RWPE1 (cell line): ENCODE results near the gene NUDT1.

ENCODE experiments used
- CTCF ChIA-PET: fragments of 350-600 bp; sonication (Branson Sonifier 250); formaldehyde crosslinking; extraction: SDS; loops from one replicate; lab custom pipeline; 2021; lab: Yijun Ruan, JAX
- POLR2A ChIA-PET: fragments of 400-600 bp; formaldehyde crosslinking; extraction: SDS; loops from one replicate; lab custom pipeline; 2020; ENCODE audit warnings: antibody characterized with exemption; ENCODE audit not compliant: low non-redundant PET; lab: Yijun Ruan, JAX
- DNase-seq: peaks from one replicate; pipeline ENCODE4 v3.0.0; 2012; ENCODE audit warnings: low spot score
- H3K27ac ChIP-seq: fragments of 450-650 bp; 2 replicates; pipeline ENCODE4 v1.5.1; 2017
- TF ChIP-seq, protein P1 (sequence below): fragments of 450-650 bp; conservative IDR thresholded peaks from 2 replicates; pipeline ENCODE4 v1.5.1; 2017; ENCODE audit warnings: low read depth, mild to moderate bottlenecking

NUDT1 gene

DNA sequence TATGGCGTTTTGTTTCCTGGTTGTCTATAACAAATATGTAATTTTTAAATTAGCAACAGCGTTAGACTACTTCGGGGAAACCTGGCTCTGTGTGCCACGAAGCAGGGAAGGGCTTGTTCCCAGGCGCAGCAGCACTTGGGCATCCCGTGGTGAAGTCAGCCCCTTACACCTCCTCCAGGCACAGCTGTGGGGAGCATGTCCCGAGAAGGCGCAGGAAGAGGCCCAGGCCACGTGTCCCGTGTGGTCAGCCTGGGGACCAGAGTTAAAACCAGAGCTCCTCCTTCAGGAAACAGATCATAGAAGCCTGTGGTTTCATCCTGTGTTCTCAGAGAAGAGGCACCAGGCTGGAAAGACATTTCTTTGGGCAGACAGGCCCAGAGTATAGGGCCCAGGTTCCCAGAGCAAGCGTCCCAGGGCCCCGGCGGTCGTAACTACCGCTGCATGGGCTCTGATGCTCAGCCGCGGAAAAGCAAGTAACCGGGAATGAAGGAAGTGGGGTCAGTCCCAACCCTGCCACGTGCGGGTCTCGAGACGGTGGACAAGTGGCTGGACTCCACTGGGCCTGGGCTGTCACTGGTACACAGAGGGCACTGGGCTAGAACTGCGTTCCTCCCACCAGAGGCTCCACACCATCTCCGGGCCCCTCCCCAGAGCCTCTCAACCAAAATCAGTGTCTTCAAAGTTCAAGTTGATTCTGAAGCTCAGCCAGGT lies 7.1 kb downstream of the NUDT1 start:
- CTCF ChIA-PET = interaction anchor here (0.6 to 1.1 kb wide), 2 partner anchors 98 to 364 kb away, joined by 3 to 10 read pairs; no protein-coding TSS in a partner anchor
- peak; percentile 74 for DNase-seq
- H3K27ac ChIP-seq = peak overlapping the region; percentile 76
- POLR2A ChIA-PET = no interaction called here
- TF ChIP-seq, protein P1, sequence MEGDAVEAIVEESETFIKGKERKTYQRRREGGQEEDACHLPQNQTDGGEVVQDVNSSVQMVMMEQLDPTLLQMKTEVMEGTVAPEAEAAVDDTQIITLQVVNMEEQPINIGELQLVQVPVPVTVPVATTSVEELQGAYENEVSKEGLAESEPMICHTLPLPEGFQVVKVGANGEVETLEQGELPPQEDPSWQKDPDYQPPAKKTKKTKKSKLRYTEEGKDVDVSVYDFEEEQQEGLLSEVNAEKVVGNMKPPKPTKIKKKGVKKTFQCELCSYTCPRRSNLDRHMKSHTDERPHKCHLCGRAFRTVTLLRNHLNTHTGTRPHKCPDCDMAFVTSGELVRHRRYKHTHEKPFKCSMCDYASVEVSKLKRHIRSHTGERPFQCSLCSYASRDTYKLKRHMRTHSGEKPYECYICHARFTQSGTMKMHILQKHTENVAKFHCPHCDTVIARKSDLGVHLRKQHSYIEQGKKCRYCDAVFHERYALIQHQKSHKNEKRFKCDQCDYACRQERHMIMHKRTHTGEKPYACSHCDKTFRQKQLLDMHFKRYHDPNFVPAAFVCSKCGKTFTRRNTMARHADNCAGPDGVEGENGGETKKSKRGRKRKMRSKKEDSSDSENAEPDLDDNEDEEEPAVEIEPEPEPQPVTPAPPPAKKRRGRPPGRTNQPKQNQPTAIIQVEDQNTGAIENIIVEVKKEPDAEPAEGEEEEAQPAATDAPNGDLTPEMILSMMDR = no peak

DNA sequence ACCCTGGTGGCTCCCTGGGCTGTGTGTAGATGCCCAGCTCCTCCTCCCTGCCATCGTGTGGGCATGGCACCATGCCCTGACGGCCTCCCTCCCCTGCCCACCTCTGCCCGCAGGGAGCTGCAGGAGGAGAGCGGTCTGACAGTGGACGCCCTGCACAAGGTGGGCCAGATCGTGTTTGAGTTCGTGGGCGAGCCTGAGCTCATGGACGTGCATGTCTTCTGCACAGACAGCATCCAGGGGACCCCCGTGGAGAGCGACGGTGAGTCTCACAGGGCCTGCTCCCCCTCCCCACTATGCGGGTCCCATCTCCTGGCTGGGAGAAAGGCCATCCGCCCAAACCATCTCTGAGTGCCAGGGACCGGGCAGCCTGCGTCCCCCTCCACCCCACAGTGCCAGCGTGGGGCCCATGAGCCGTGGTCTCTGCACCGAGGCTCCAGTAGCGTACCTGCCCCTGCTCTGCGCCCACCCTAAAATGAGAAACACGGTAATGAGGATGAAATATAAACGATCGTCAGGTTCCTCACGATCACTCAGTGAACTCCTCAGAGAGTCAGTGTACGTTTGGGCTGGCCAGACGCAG lies 7.8 kb downstream of the NUDT1 start:
- DNase-seq = no peak
- TF ChIP-seq, protein P1 = no peak
- ChIA-PET CTCF (interaction anchor here (0.6 to 1.1 kb wide), 3 partner anchors 14 to 365 kb away, joined by 3 to 10 read pairs (median 4); no protein-coding TSS in a partner anchor), POLR2A (no interaction called here)
- H3K27ac ChIP-seq = peak overlapping the region; percentile 76

DNA sequence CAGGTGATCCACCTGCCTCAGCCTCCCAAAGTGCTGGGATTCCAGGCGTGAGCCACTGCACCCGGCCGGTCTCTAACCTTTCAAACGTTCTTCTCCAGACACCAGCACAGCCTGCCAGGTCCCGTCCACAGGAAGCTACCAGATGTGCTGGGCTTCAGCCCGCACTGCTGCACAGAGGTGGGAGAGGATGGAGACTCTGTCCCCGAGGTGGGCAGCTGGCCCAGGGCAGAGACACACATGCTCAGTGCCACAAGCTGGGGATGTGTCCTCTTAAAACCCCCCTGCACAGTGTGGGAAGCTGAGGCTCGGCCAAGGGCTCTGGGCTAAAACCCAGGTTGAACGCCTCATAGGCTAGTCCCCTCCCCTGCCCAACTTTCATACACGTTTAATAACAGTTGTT lies 9.4 kb downstream of the NUDT1 start:
- ChIA-PET CTCF (interaction anchor here (0.8 kb wide), 1 partner anchor 97 kb away, joined by 3 read pairs; no protein-coding TSS in a partner anchor), POLR2A (no interaction called here)
- no peak for DNase-seq
- H3K27ac ChIP-seq = peak overlapping the region; percentile 57
- TF ChIP-seq, protein P1 = no peak

DNA sequence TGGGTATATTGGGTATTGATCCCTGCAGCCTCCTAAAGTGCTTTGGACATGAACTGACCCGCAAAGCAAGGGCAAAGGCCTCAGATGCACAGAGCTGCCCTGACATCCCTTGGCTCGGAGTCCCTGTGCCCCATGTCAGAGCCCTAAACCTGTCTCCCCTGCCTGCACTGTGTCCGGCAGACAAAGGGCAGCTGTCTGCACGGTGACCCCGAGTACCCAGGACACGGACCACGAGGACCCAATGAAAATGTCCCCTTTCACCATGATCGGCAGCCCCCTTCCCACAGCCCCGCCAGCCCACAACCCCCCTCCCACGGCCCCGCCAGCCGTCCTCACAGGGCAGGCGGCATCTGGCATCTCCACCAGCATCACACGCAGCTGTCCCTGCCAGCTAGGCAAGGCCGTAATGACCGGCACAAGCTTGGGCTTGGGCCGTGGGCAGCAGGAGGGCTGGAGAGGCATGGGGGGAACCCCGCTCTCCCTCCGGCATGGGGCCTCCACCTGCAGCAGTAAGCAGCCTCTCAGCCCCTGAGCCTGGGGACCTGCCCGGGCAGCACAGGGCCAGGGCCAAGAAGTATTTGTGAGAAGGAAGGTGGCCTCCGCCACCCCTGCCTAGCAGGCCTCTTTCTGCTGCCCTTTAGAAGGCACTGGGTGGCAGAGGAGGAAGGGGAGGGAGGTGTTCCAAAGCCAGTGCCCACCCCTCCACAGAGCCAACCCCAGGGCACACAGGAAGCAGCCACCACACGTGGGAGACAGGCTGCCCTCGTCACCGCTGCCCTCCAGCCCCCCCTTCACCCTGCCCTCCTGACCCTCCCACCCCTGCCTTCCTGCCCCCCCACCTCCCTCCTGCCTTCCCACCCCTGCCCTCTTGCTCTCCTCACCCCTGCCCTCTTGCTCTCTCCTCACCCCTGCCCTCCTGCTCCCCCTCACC lies 10.1 kb downstream of the NUDT1 start:
- DNase-seq = no peak
- CTCF ChIA-PET = no interaction called here
- peak overlapping the region; percentile 57 for H3K27ac ChIP-seq
- TF ChIP-seq, protein P1 = no peak
- POLR2A ChIA-PET = no interaction called here

DNA sequence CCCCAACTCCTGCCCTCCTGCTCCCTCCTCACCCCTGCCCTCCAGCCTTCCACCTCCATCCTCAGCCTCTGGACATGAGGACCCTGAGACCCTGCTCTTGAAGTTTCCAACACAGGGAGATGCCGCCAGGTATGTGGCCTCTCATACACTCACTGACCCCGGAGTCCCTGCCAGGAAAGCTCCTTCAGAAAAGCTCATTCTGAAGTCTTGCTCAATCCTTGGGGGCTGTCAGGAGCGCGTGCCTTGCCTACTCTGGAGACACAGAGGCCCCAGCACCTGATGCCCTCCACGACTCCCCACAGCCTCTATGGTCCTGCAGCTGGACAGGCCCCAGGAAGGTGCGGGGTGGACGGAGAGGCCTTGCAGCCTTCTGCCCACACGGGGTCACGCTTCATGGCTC lies 11.0 kb downstream of the NUDT1 start:
- H3K27ac ChIP-seq = no peak overlapping the region
- CTCF ChIA-PET = no interaction called here
- POLR2A ChIA-PET = no interaction called here
- TF ChIP-seq, protein P1 = no peak
- DNase-seq = no peak
